WTC11 (cell line): ENCODE measurements around the gene TAL1. TPM values are rescaled to one million over a fixed set of nuclear protein-coding genes. Genes with fewer than 3 reads are reported as not detected.

Experiments used
- ATAC-seq: fragments of 200-7000 bp; cut with Tn5 transposase; 2 replicates; pipeline ENCODE4 v1.10.0; 2021; ENCODE audit warnings: mild to moderate bottlenecking, moderate library complexity
- CTCF ChIA-PET: fragments of 300-600 bp; sonication (Branson Sonifier 250); formaldehyde crosslinking; loops from one replicate; lab custom pipeline; 2021; ENCODE audit warnings: antibody characterized with exemption; lab: Charles Lee
- POLR2A ChIA-PET: fragments of 350-600 bp; sonication (Branson Sonifier 250); formaldehyde crosslinking; loops from one replicate; lab custom pipeline; 2021; ENCODE audit warnings: antibody characterized with exemption; lab: Charles Lee
- DNase-seq: peaks from one replicate; pipeline ENCODE4 v3.0.0; 2021; ENCODE audit warnings: low spot score
- H3K27ac Mint-ChIP-seq: 2 replicates; pipeline ENCODE4 v1.8.0; 2021; ENCODE audit warnings: mixed read lengths
- H3K27me3 Mint-ChIP-seq: 2 replicates; pipeline ENCODE4 v1.8.0; 2021; ENCODE audit warnings: low read depth, mild to moderate bottlenecking, moderate library complexity, mixed read lengths
- H3K36me3 Mint-ChIP-seq: 2 replicates; pipeline ENCODE4 v1.8.0; 2021; ENCODE audit warnings: mixed read lengths
- H3K4me1 Mint-ChIP-seq: 2 replicates; pipeline ENCODE4 v1.8.0; 2022; ENCODE audit warnings: mixed read lengths
- H3K4me3 Mint-ChIP-seq: 2 replicates; pipeline ENCODE4 v1.8.0; 2021; ENCODE audit warnings: mild to moderate bottlenecking, moderate library complexity, mixed read lengths
- H3K9me3 Mint-ChIP-seq: 2 replicates; pipeline ENCODE4 v1.8.0; 2021; ENCODE audit warnings: mixed read lengths
- CREB1 ChIP-seq: sonication (generic); formaldehyde crosslinking; IDR thresholded peaks from 2 replicates; pipeline ENCODE4 v1.8.0; 2023; ENCODE audit warnings: mild to moderate bottlenecking, missing genetic modification reagents
- KAT7 ChIP-seq: sonication (generic); formaldehyde crosslinking; IDR thresholded peaks from 2 replicates; pipeline ENCODE4 v1.8.1; 2023; ENCODE audit warnings: missing genetic modification reagents, mild to moderate bottlenecking, borderline replicate concordance
- total RNA-seq: library from RNA; stranded (reverse); gene quantifications from 3 replicates; pipeline ENCODE4 v1.2.3, GENCODE V29; 2021
- TF ChIP-seq, protein P1 (sequence below): sonication (generic); formaldehyde crosslinking; IDR thresholded peaks from 2 replicates; pipeline ENCODE4 v1.8.1; 2023; ENCODE audit warnings: mild to moderate bottlenecking, missing genetic modification reagents
- TF ChIP-seq, protein P2 (sequence below): fragments of 250-450 bp; sonication (Bioruptor Pico); IDR thresholded peaks from 2 replicates; pipeline ENCODE4 v1.9.0; 2021; ENCODE audit warnings: mild to moderate bottlenecking
- TF ChIP-seq, protein P3 (sequence below): sonication (generic); formaldehyde crosslinking; IDR thresholded peaks from 2 replicates; pipeline ENCODE4 v1.8.0; 2022; ENCODE audit warnings: mild to moderate bottlenecking, missing genetic modification reagents
- TF ChIP-seq, protein P4 (sequence below): sonication (generic); formaldehyde crosslinking; conservative IDR thresholded peaks from 2 replicates; pipeline ENCODE4 v1.8.1; 2023; ENCODE audit warnings: mild to moderate bottlenecking, low read depth, missing genetic modification reagents, moderate library complexity
- TF ChIP-seq, protein P5 (sequence below): fragments of 250-450 bp; sonication (Bioruptor Pico); IDR thresholded peaks from 2 replicates; pipeline ENCODE4 v1.8.0; 2021; ENCODE audit warnings: mild to moderate bottlenecking
- TF ChIP-seq, protein P6 (sequence below): sonication (generic); formaldehyde crosslinking; conservative IDR thresholded peaks from 2 replicates; pipeline ENCODE4 v1.8.1; 2022; ENCODE audit warnings: mild to moderate bottlenecking, missing genetic modification reagents
- TF ChIP-seq, protein P7 (sequence below): sonication (generic); formaldehyde crosslinking; IDR thresholded peaks from 2 replicates; pipeline ENCODE4 v1.8.0; 2023; ENCODE audit warnings: missing genetic modification reagents, mild to moderate bottlenecking, borderline replicate concordance

Gene TAL1
- total RNA-seq, 1 experiment from 2014 or later, result 0.63 TPM

DNA sequence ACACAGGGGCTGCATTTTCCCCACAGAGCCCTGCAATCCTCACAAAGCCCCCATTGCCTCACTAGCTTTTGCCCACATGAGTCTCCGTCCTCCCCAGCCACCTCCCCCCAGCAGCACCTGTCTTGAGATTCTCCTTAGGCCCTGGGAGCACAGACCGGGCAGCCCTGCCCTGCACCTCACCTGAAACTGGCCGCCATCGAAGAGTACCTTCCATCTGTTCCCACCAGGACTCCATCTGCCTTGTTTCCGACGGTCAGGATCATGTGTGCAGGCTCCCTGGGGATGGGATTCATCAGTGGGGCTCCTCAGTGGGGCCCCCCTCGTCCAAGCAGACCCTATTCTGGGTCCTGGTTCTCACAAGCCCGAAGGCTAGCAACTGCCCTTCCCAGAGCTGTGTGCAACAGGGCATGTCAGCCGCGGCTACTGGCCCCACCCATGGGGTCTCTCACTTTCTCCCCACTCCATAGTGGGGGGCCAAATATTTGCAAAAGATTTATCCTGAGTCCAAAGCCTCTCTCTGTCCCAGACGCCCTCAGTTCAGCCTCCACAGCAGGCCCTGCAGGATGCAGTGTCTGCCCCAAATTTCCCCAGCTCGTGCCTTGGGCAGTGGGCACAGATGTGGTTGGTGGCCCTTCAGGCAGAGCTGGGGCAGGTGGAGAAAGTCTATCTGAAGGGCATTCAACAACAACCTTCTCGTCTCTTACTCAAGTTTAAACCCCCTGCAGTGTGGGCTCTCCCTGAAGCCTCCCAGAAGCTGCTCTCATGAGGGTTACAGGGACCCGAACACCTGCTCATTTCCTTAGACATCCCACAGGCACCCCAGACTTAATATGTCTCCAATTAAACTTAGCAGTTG, 47.0 kb downstream of the TAL1 start:
- no peaks in the 10 kb centered on the region for H3K36me3 Mint-ChIP-seq
- peaks cover 37% of the 10 kb centered on the region for H3K27me3 Mint-ChIP-seq
- POLR2A ChIA-PET, result no interaction called here
- peaks cover 9% of the 10 kb centered on the region for H3K4me1 Mint-ChIP-seq
- no peaks in the 10 kb centered on the region for H3K9me3 Mint-ChIP-seq
- no peak for DNase-seq
- TF ChIP-seq, protein P1, sequence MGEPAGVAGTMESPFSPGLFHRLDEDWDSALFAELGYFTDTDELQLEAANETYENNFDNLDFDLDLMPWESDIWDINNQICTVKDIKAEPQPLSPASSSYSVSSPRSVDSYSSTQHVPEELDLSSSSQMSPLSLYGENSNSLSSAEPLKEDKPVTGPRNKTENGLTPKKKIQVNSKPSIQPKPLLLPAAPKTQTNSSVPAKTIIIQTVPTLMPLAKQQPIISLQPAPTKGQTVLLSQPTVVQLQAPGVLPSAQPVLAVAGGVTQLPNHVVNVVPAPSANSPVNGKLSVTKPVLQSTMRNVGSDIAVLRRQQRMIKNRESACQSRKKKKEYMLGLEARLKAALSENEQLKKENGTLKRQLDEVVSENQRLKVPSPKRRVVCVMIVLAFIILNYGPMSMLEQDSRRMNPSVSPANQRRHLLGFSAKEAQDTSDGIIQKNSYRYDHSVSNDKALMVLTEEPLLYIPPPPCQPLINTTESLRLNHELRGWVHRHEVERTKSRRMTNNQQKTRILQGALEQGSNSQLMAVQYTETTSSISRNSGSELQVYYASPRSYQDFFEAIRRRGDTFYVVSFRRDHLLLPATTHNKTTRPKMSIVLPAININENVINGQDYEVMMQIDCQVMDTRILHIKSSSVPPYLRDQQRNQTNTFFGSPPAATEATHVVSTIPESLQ (CRISPR knock-in tag), result no peak
- TF ChIP-seq CREB1 (CRISPR knock-in tag) (no peak), KAT7 (CRISPR knock-in tag) (no peak)
- TF ChIP-seq, protein P2, sequence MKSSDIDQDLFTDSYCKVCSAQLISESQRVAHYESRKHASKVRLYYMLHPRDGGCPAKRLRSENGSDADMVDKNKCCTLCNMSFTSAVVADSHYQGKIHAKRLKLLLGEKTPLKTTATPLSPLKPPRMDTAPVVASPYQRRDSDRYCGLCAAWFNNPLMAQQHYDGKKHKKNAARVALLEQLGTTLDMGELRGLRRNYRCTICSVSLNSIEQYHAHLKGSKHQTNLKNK (CRISPR knock-in tag), result no peak
- TF ChIP-seq, protein P3, sequence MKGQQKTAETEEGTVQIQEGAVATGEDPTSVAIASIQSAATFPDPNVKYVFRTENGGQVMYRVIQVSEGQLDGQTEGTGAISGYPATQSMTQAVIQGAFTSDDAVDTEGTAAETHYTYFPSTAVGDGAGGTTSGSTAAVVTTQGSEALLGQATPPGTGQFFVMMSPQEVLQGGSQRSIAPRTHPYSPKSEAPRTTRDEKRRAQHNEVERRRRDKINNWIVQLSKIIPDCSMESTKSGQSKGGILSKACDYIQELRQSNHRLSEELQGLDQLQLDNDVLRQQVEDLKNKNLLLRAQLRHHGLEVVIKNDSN (CRISPR knock-in tag), result no peak
- TF ChIP-seq, protein P4, sequence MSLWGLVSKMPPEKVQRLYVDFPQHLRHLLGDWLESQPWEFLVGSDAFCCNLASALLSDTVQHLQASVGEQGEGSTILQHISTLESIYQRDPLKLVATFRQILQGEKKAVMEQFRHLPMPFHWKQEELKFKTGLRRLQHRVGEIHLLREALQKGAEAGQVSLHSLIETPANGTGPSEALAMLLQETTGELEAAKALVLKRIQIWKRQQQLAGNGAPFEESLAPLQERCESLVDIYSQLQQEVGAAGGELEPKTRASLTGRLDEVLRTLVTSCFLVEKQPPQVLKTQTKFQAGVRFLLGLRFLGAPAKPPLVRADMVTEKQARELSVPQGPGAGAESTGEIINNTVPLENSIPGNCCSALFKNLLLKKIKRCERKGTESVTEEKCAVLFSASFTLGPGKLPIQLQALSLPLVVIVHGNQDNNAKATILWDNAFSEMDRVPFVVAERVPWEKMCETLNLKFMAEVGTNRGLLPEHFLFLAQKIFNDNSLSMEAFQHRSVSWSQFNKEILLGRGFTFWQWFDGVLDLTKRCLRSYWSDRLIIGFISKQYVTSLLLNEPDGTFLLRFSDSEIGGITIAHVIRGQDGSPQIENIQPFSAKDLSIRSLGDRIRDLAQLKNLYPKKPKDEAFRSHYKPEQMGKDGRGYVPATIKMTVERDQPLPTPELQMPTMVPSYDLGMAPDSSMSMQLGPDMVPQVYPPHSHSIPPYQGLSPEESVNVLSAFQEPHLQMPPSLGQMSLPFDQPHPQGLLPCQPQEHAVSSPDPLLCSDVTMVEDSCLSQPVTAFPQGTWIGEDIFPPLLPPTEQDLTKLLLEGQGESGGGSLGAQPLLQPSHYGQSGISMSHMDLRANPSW (CRISPR knock-in tag), result no peak
- TF ChIP-seq, protein P5, sequence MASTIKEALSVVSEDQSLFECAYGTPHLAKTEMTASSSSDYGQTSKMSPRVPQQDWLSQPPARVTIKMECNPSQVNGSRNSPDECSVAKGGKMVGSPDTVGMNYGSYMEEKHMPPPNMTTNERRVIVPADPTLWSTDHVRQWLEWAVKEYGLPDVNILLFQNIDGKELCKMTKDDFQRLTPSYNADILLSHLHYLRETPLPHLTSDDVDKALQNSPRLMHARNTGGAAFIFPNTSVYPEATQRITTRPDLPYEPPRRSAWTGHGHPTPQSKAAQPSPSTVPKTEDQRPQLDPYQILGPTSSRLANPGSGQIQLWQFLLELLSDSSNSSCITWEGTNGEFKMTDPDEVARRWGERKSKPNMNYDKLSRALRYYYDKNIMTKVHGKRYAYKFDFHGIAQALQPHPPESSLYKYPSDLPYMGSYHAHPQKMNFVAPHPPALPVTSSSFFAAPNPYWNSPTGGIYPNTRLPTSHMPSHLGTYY (CRISPR knock-in tag), result no peak
- TF ChIP-seq, protein P6, sequence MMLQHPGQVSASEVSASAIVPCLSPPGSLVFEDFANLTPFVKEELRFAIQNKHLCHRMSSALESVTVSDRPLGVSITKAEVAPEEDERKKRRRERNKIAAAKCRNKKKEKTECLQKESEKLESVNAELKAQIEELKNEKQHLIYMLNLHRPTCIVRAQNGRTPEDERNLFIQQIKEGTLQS (CRISPR knock-in tag), result no peak
- TF ChIP-seq, protein P7, sequence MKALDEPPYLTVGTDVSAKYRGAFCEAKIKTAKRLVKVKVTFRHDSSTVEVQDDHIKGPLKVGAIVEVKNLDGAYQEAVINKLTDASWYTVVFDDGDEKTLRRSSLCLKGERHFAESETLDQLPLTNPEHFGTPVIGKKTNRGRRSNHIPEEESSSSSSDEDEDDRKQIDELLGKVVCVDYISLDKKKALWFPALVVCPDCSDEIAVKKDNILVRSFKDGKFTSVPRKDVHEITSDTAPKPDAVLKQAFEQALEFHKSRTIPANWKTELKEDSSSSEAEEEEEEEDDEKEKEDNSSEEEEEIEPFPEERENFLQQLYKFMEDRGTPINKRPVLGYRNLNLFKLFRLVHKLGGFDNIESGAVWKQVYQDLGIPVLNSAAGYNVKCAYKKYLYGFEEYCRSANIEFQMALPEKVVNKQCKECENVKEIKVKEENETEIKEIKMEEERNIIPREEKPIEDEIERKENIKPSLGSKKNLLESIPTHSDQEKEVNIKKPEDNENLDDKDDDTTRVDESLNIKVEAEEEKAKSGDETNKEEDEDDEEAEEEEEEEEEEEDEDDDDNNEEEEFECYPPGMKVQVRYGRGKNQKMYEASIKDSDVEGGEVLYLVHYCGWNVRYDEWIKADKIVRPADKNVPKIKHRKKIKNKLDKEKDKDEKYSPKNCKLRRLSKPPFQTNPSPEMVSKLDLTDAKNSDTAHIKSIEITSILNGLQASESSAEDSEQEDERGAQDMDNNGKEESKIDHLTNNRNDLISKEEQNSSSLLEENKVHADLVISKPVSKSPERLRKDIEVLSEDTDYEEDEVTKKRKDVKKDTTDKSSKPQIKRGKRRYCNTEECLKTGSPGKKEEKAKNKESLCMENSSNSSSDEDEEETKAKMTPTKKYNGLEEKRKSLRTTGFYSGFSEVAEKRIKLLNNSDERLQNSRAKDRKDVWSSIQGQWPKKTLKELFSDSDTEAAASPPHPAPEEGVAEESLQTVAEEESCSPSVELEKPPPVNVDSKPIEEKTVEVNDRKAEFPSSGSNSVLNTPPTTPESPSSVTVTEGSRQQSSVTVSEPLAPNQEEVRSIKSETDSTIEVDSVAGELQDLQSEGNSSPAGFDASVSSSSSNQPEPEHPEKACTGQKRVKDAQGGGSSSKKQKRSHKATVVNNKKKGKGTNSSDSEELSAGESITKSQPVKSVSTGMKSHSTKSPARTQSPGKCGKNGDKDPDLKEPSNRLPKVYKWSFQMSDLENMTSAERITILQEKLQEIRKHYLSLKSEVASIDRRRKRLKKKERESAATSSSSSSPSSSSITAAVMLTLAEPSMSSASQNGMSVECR (CRISPR knock-in tag), result no peak
- no peak for ATAC-seq
- H3K27ac Mint-ChIP-seq, result no peak overlapping the region
- CTCF ChIA-PET, result interaction anchor here (0.9 to 2.2 kb wide), 3 partner anchors 8 to 240 kb away, joined by 3 to 9 read pairs (median 3); no protein-coding TSS in a partner anchor
- H3K4me3 Mint-ChIP-seq, result no peak overlapping the region
